GM19035 (cell line): ENCODE measurements around the gene POC1B.
A peak's percentile ranks its signal among the peaks of the same experiment; 100 is the strongest.

ENCODE experiments used
- ATAC-seq: cut with Tn5 transposase; IDR thresholded peaks from one replicate; pipeline ENCODE4 v1.9.1; 2021; ENCODE audit not compliant: unreplicated experiment

Gene POC1B

GRCh38 chr12:89525824-89526770, at the start of gene POC1B:
TSS of gene POC1B (minus strand) at chr12:89526047. CDS start at chr12:89525895, 152 bp downstream.
- peak; percentile 74 for ATAC-seq

- no peak for ATAC-seq
These were observed 49.5 kb upstream of the POC1B start for GRCh38 chr12:89575374-89575773.

DNA sequence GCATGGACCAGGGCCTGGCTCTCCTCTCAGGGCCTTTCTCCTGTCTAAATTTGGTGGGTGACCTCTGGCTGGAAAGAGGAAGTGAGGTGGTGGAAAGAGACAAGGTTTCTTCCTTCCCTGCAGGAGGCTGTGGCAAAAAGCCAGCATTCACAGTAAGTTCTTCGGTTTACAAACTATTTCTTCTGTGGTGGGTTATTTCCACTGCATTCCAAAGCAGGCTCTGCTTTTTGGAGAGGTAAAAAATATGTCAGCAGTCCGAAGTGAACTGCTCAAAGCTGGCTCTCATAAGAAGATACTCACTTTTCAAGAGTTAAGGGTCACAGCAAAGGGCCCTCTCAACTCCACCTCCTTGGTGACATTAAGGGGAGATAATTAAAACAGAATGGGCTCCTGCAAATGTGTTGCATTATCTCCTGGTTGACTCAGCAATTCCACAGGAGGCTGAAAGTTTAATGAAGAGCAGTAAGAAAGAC, 48.9 kb upstream of the POC1B start:
- no peak for ATAC-seq

- ATAC-seq: no peak
These were observed 47.4 kb upstream of the POC1B start for GRCh38 chr12:89573051-89573810.

DNA sequence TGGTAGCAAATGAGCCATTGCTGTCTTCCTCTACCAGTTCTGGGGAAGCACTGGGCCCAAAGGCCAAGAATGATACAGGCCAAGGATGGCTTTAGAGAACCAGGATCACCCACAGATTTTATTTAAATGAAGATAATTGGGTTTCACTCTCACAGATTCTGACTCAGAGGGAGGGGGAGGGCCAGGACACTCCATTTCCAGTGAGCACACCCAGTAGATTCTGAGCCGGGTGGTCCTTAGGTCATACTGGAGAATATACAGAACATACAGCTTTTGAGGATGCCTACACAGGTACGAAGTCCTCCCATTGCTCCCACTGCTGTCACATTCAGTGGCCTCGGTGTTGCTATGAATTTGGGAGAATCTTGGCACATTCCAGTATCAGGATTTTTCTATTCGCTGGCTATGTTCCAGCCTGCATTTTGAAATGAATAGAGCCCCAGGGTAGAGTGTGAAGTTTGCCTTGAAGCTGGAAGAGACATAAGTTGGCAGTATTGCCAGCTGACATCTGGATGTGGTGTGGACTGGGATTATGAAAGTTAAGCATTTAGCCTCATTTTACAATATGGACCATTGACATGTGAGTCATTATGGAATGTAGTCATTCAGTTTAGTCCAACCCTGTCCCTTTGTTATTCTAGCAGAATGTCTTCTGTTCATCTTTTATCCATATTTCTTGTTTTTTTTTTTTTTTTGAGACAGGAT, 45.8 kb upstream of the POC1B start:
- ATAC-seq: no peak

GRCh38 chr12:89568484-89568883, 42.6 kb upstream of the POC1B start:
- ATAC-seq: no peak

GRCh38 chr12:89567691-89568239, 41.9 kb upstream of the POC1B start:
- no peak for ATAC-seq

DNA sequence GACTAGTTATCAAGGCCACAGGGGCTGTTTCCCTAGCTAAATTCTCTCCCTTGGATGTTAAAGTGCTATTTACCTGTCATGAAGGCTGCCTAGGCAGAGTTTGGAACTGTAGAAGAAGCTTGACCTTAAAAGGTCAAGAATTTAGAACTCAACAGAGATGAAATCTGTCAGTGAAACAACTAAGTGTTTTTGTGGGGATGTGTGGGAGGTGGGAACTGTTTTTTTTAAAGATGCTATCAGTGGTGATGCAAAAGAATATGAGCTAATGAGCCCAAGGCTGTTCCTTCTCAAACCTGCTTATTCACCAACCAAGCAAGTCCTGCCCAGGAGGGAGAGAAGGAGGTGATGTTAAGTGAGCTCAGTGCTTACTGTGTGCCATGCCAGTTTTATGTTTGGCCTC, 40.8 kb upstream of the POC1B start:
- ATAC-seq: no peak

- ATAC-seq: no peak
These were observed 39.2 kb upstream of the POC1B start for GRCh38 chr12:89565002-89565401.

GRCh38 chr12:89559753-89560152, 33.9 kb upstream of the POC1B start:
- no peak for ATAC-seq

- ATAC-seq: no peak
These were observed 31.1 kb upstream of the POC1B start for GRCh38 chr12:89556976-89557375.

DNA sequence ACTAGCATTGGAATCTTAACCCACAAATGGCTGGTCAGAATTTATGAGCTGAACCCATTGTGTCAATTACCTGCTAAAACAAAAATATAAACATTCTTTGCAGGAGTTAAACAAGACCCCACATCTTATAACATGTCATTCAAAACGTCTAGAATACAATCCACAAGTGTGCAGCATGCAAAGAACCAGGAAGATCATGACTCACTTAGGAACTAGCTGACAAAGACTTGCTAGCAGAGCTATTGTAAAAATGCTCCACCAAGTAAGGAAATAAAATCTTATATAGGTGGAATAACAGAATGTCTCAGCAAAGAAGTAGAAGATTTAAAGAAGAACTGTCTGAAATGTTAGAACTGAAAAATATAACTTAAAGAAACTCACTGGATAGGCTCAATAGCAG, 26.5 kb upstream of the POC1B start:
- ATAC-seq: no peak

GRCh38 chr12:89551747-89552146, 25.9 kb upstream of the POC1B start:
- no peak for ATAC-seq

- ATAC-seq: no peak
These were observed 21.3 kb upstream of the POC1B start for GRCh38 chr12:89547101-89547500.

GRCh38 chr12:89546151-89546550, 20.3 kb upstream of the POC1B start:
- ATAC-seq: no peak

- ATAC-seq: no peak
These were observed 18.9 kb upstream of the POC1B start for GRCh38 chr12:89544681-89545184.

DNA sequence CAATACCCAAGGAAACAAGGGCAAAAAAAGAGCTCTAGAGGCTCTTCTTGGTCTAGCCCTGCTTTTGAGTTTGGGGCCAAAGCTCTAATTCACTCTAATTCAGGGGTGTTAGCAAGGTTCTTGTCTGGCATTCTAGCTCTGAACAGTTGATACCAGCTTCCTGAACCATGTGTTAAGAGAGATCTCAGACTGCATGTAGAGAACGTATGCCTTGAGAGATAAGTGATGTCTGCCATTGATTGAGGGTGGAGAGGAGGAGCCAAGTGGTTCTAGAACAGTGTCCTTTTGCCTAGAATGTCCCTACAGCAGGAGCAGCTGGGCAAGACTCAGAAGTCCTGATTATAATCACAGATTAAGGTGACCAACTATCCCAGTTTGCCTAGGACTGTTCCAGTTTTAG, 18.2 kb upstream of the POC1B start:
- ATAC-seq: no peak

GRCh38 chr12:89542912-89543592, 17.2 kb upstream of the POC1B start:
- peak; percentile 85 for ATAC-seq

DNA sequence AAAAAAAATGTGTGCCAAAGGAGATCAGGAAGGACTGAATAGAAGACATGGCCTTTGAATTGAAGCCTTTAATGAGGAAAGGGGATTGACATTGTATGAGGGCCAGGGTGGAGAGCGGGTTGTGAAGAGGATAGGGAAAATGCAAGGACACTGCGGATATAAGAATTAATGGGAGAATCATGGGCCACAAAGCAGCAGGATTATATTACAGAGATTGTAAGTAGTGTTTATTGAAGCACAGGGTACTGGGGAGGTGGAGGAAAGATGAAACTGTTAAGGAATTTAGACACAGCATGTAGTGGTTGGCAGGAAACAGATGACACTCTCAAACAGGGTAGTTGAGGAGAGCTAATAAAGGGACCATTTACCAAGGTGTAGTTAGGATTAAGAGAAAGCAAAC, 16.4 kb upstream of the POC1B start:
- no peak for ATAC-seq

GRCh38 chr12:89540586-89540985, 14.7 kb upstream of the POC1B start:
- no peak for ATAC-seq
